Mesodermal cell (in vitro differentiated cells): ENCODE measurements around the gene OR8G1. TPM values are rescaled to one million over a fixed set of nuclear protein-coding genes. Genes with fewer than 3 reads are reported as not detected.

Experiments
- H3K27ac ChIP-seq: 2 replicates; pipeline ENCODE4 v1.7.0; 2013; ENCODE audit warnings: mild to moderate bottlenecking, low read depth, low read length, moderate library complexity; ENCODE audit not compliant: severe bottlenecking
- H3K36me3 ChIP-seq: 2 replicates; pipeline ENCODE4 v1.7.1; 2013; ENCODE audit warnings: mild to moderate bottlenecking, low read length, moderate library complexity; ENCODE audit not compliant: control insufficient read depth, insufficient read depth
- H3K4me1 ChIP-seq: one replicate; pipeline ENCODE4 v1.7.1; 2013; ENCODE audit warnings: mild to moderate bottlenecking, low read length; ENCODE audit not compliant: insufficient read depth, control insufficient read depth, poor library complexity, severe bottlenecking
- H3K4me3 ChIP-seq: 2 replicates; pipeline ENCODE4 v1.7.0; 2013; ENCODE audit warnings: low read length, control low read depth, mild to moderate bottlenecking; ENCODE audit not compliant: insufficient read depth, poor library complexity, severe bottlenecking; ENCODE audit errors: extremely low read depth
- H3K9me3 ChIP-seq: 2 replicates; pipeline ENCODE4 v1.7.1; 2013; ENCODE audit warnings: mild to moderate bottlenecking, low read length, moderate library complexity; ENCODE audit not compliant: control insufficient read depth
- WGBS, 2 experiments: methylation state at CpG; one replicate each; pipeline ENCODE4 v1.1.5; 2013; ENCODE audit warnings: missing lambda C conversion rate in 2 of 2; ENCODE audit not compliant: insufficient coverage in 2 of 2; 5-methylcytosine and 5-hydroxymethylcytosine counted together
- polyA plus RNA-seq, 2 experiments: library from polyadenylated mRNA; stranded (reverse); fragments of 50-300 nt; gene quantifications; one replicate each; pipeline ENCODE4 v1.2.3, GENCODE V29; 2013

The OR8G1 gene
- not detected for polyA plus RNA-seq (2013, experiment 1 of 2)
- not detected for polyA plus RNA-seq (2013, experiment 2 of 2)

- no peaks in the 10 kb centered on the region for H3K4me1 ChIP-seq
- H3K9me3 ChIP-seq, result no peaks in the 10 kb centered on the region
- no peak within 1 kb of the TSS for H3K27ac ChIP-seq
- 93 to 100% methylated on average over 1 to 3 of the region's 3 CpGs for WGBS, 2 experiments
- H3K4me3 ChIP-seq, result no peak within 1 kb of the TSS
- no peaks in the 10 kb centered on the region for H3K36me3 ChIP-seq
These were observed at the start of gene OR8G1 for GRCh38 chr11:124240621-124241397. Gene OR8G1, plus strand, starts transcription at chr11:124241095. Its CDS starts 8,581 bp downstream, at chr11:124249676.

DNA sequence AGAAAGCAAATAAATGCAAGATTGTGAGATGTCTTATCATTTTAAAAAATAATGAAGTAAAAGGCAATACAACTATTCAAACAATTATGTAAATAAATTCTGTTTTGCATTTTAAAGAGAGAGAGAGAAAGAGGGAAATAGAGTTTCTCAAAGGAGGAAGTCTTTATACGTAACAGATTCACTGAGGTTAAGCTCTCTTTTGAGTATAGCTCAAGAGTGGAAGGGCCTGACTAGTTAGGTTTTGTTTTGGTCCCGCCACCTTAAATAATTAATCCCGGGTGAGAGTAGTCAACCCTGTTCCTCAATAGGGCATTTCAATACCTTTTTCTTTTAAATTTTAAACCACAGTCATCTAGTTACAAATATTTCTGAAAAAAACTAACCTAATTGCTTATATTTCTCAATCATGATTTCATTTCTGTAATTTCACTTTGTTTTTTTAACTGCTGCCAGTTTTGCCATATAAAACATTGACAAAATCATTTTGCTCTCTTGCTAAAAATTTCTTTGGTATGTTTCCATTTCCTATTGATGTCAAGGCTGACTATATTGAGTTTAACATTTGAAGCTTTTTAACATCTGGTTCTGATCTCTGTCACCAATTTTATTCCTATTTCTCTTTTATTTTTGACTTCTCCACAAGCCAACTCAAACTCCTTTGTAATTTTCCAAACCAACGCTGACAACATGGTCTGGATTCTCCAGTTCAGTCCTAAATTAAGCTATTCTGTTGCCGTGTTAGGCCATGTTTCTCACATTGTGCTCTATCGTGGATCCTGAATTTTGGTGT lies 47.5 kb upstream of the OR8G1 start:
- H3K36me3 ChIP-seq, result no peaks in the 10 kb centered on the region
- H3K4me3 ChIP-seq, result no peak overlapping the region
- H3K27ac ChIP-seq, result no peak overlapping the region
- 89 to 91% methylated on average over 4 to 6 of the region's 6 CpGs for WGBS, 2 experiments
- no peaks in the 10 kb centered on the region for H3K9me3 ChIP-seq
- H3K4me1 ChIP-seq, result peaks cover 19% of the 10 kb centered on the region

DNA sequence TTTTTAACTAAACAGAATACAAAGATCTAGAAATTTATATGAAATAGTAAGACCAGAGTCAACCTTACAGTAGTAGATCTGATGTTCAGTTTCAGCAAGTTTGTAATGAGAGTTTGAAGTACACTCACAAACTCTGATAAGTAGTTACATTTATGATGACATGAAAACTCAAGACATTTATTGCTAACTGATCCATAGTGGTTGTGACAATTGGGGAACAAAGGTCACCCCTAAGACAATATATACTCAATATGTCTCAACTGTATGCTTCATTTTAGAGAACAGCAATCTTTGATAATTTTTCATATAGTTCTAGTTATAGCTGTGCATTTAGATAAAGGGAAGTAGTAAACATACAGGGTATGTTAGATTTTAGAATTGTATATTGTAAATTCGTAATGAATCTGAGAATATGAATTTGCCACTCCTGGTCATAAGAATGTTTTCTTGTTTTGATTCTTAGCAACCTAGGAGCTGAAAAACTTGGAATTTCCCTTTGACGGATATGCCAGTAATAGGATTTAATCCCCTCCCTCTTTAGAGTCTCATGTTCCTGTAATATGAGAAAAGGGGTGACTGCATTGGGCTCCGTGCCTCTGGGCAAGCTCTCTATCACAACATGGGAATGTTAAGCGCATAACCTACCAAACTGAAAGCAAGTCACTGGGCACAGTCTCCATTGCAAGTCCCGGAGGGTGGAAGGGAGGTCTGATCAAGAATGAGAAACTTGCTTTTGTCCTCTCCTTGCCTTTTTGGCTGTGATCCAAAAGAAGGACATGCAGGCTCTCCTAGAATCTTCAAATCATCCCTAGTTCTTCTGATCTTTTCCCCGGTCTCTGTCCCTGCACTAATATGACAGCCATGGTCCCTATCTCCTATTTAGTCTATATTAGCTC lies 46.4 kb upstream of the OR8G1 start:
- WGBS, 2 experiments, result 86 to 93% methylated on average over 3 to 5 of the region's 6 CpGs
- Histone ChIP-seq H3K4me1 (peaks cover 14% of the 10 kb centered on the region), H3K36me3 (no peaks in the 10 kb centered on the region), H3K27ac (no peak overlapping the region), H3K9me3 (no peaks in the 10 kb centered on the region), H3K4me3 (no peak overlapping the region)

DNA sequence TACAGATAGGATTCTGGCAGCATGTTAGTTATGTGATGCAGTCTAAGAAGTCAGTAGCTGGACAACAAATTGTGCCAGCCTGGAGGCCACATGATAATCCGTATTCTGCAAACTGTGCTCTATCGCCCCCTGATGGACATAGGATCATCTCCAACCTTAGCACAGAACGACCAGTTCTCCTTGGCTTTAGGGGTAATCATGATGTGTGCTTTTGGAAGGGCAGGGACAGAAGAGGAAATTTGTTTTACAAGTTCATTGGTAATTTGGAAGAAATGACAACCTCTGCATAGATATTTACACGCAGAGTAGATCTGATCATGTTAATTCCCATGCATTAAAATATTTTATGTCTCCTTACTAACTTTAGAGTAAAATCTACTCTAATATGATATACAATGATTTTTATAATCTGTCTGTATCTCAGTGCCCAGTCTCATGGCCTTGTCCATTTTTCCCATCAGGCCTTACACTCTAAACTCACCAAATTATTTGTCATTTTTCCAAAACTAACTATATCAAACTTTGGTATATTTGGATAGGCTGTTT lies 45.6 kb upstream of the OR8G1 start:
- WGBS, 2 experiments, result 33 to 38% methylated on average over 1 to 3 of the region's 4 CpGs
- H3K4me3 ChIP-seq, result no peak overlapping the region

GRCh38 chr11:124197999-124198398 lies 42.9 kb upstream of the OR8G1 start:
- no peak overlapping the region for H3K27ac ChIP-seq
- no peaks in the 10 kb centered on the region for H3K4me1 ChIP-seq
- no peaks in the 10 kb centered on the region for H3K36me3 ChIP-seq
- no peaks in the 10 kb centered on the region for H3K9me3 ChIP-seq
- WGBS, 2 experiments, result 100% methylated on average over 2 of the region's 2 CpGs; no CpG with 5 or more reads in 1 of the 2 experiments
- H3K4me3 ChIP-seq, result no peak overlapping the region

More for the DNA sequence above, 45.6 kb upstream of the OR8G1 start:
- Histone ChIP-seq H3K9me3 (no peaks in the 10 kb centered on the region), H3K27ac (no peak overlapping the region), H3K4me1 (peaks cover 7% of the 10 kb centered on the region), H3K36me3 (no peaks in the 10 kb centered on the region)

- H3K9me3 ChIP-seq, result no peaks in the 10 kb centered on the region
- no peak overlapping the region for H3K27ac ChIP-seq
- H3K4me1 ChIP-seq, result no peaks in the 10 kb centered on the region
- WGBS, 2 experiments, result 86 to 89% methylated on average over 2 to 3 of the region's 7 CpGs
- no peak overlapping the region for H3K4me3 ChIP-seq
- no peaks in the 10 kb centered on the region for H3K36me3 ChIP-seq
These were observed 42.0 kb upstream of the OR8G1 start for GRCh38 chr11:124198897-124199296.

DNA sequence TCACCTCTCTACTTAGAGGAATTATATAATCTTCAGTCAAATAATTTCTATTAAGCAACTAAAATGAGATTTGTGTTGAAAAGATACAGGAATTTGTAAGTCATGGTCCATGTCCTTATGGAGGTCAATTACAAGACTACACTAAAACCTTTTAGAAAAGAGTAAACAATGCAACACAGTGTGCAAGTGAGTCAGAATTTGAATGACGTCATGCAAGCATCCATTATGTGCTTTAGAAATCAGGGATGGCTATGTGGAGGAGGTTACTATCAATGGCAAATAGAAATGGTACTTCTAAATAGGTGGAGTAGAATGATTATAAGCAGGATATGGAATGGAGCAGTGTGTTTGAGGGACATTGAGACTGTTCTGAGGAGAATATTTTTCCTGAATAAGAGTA lies 41.2 kb upstream of the OR8G1 start:
- H3K9me3 ChIP-seq, result no peaks in the 10 kb centered on the region
- H3K4me1 ChIP-seq, result no peaks in the 10 kb centered on the region
- no peaks in the 10 kb centered on the region for H3K36me3 ChIP-seq
- WGBS, 2 experiments, result 60 to 100% methylated on average over 1 of the region's 1 CpG
- H3K4me3 ChIP-seq, result no peak overlapping the region
- no peak overlapping the region for H3K27ac ChIP-seq

DNA sequence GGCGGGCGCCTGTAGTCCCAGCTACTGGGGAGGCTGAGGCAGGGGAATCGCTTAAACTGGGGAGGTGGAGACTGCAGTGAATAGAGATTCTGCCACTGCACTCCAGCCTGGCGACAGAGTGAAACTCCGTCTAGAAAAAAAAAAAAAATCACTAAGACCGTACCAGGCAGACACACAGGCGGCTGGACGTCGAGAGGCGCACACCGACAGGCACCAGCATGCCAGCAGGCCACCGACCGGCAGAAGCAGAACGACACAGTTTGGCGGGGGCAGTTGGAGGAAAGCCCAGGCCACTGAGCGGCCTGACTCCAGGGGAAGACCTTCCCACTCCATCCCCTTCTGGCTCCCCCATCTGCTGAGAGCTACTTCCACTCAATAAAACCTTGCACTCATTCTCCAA lies 40.2 kb upstream of the OR8G1 start:
- Histone ChIP-seq H3K36me3 (no peaks in the 10 kb centered on the region), H3K4me1 (no peaks in the 10 kb centered on the region), H3K27ac (no peak overlapping the region), H3K9me3 (no peaks in the 10 kb centered on the region), H3K4me3 (no peak overlapping the region)
- 94 to 100% methylated on average over 5 to 12 of the region's 16 CpGs for WGBS, 2 experiments

GRCh38 chr11:124202951-124203350 lies 37.9 kb upstream of the OR8G1 start:
- no peak overlapping the region for H3K4me3 ChIP-seq
- H3K27ac ChIP-seq, result no peak overlapping the region
- no peaks in the 10 kb centered on the region for H3K9me3 ChIP-seq
- no peaks in the 10 kb centered on the region for H3K36me3 ChIP-seq
- no peaks in the 10 kb centered on the region for H3K4me1 ChIP-seq
- WGBS, 2 experiments, result 75 to 83% methylated on average over 3 of the region's 3 CpGs

GRCh38 chr11:124204008-124204407 lies 36.9 kb upstream of the OR8G1 start:
- no peak overlapping the region for H3K4me3 ChIP-seq
- WGBS, 2 experiments, result 94 to 96% methylated on average over 4 to 5 of the region's 5 CpGs

More at GRCh38 chr11:124204008-124204407, 36.9 kb upstream of the OR8G1 start:
- no peaks in the 10 kb centered on the region for H3K36me3 ChIP-seq
- no peak overlapping the region for H3K27ac ChIP-seq
- no peaks in the 10 kb centered on the region for H3K4me1 ChIP-seq
- no peaks in the 10 kb centered on the region for H3K9me3 ChIP-seq
